ENCODE data around the gene MERTK.

Gene MERTK

GRCh38 chr2:112027767-112028166 lies 129.4 kb downstream of the MERTK start:
- H3K9me3 ChIP-seq (ENCODE audit: insufficient read depth, low read depth, low read length) = no peaks in the 10 kb centered on the region
- H3K9ac ChIP-seq (ENCODE audit: low read depth, low read length, poor library complexity, severe bottlenecking) = no peak overlapping the region
- H3K27me3 ChIP-seq (ENCODE audit: insufficient read depth, low read length, poor library complexity, severe bottlenecking) = no peaks in the 10 kb centered on the region
- H3K9me2 ChIP-seq (replicated peaks; ENCODE audit: low read depth, low read length) = no peaks in the 10 kb centered on the region
- no peaks in the 10 kb centered on the region for H3K36me3 ChIP-seq (ENCODE audit: insufficient read depth, low read length)
- H3F3A ChIP-seq (ENCODE audit: low read depth) = no peaks in the 10 kb centered on the region
- no peak overlapping the region for H3K4me3 ChIP-seq (ENCODE audit: low read length, poor library complexity, severe bottlenecking)
- TF ChIP-seq CTCF (conservative IDR thresholded peaks at IDR 0.05; ENCODE audit: low read length) (no peak), EZH2phosphoT487 (IDR thresholded peaks at IDR 0.05; ENCODE audit: borderline replicate concordance) (no peak)
- no peak overlapping the region for H3K4me2 ChIP-seq (ENCODE audit: low read depth, low read length, poor library complexity, severe bottlenecking)
- H3K4me1 ChIP-seq (ENCODE audit: insufficient read depth, low read length, poor library complexity, severe bottlenecking) = peaks cover 10% of the 10 kb centered on the region
- no peaks in the 10 kb centered on the region for H4K20me1 ChIP-seq (ENCODE audit: insufficient read depth, low read length, poor library complexity, severe bottlenecking)
- H3K79me2 ChIP-seq (ENCODE audit: insufficient read depth, low read length) = no peaks in the 10 kb centered on the region
- H2AFZ ChIP-seq (ENCODE audit: low read length) = no peak overlapping the region

- H3K36me3 ChIP-seq (ENCODE audit: insufficient read depth, low read length) = no peaks in the 10 kb centered on the region
- no peak overlapping the region for H3K4me3 ChIP-seq (ENCODE audit: low read length, poor library complexity, severe bottlenecking)
- no peak overlapping the region for H2AFZ ChIP-seq (ENCODE audit: low read length)
- no peaks in the 10 kb centered on the region for H3K27me3 ChIP-seq (ENCODE audit: insufficient read depth, low read length, poor library complexity, severe bottlenecking)
- no peaks in the 10 kb centered on the region for H3K9me2 ChIP-seq (replicated peaks; ENCODE audit: low read depth, low read length)
- no peak for TF ChIP-seq EZH2phosphoT487 (IDR thresholded peaks at IDR 0.05; ENCODE audit: borderline replicate concordance)
- no peak for TF ChIP-seq CTCF (conservative IDR thresholded peaks at IDR 0.05; ENCODE audit: low read length)
- H3K4me1 ChIP-seq (ENCODE audit: insufficient read depth, low read length, poor library complexity, severe bottlenecking) = peaks cover 10% of the 10 kb centered on the region
- no peak overlapping the region for H3K4me2 ChIP-seq (ENCODE audit: low read depth, low read length, poor library complexity, severe bottlenecking)
- no peak overlapping the region for H3K9ac ChIP-seq (ENCODE audit: low read depth, low read length, poor library complexity, severe bottlenecking)
- no peaks in the 10 kb centered on the region for H3F3A ChIP-seq (ENCODE audit: low read depth)
- H4K20me1 ChIP-seq (ENCODE audit: insufficient read depth, low read length, poor library complexity, severe bottlenecking) = no peaks in the 10 kb centered on the region
- no peaks in the 10 kb centered on the region for H3K9me3 ChIP-seq (ENCODE audit: insufficient read depth, low read depth, low read length)
- no peaks in the 10 kb centered on the region for H3K79me2 ChIP-seq (ENCODE audit: insufficient read depth, low read length)
Measured at GRCh38 chr2:112029164-112029563, 130.8 kb downstream of the MERTK start.

- H3K4me2 ChIP-seq (ENCODE audit: low read depth, low read length, poor library complexity, severe bottlenecking) = no peak overlapping the region
- no peaks in the 10 kb centered on the region for H3K9me2 ChIP-seq (replicated peaks; ENCODE audit: low read depth, low read length)
- peaks cover 10% of the 10 kb centered on the region for H3K4me1 ChIP-seq (ENCODE audit: insufficient read depth, low read length, poor library complexity, severe bottlenecking)
- no peaks in the 10 kb centered on the region for H3K79me2 ChIP-seq (ENCODE audit: insufficient read depth, low read length)
- no peaks in the 10 kb centered on the region; the same call in 1 of the 2 replicates for H3K9me3 ChIP-seq (ENCODE audit: insufficient read depth, low read depth, low read length)
- no peaks in the 10 kb centered on the region for H3K36me3 ChIP-seq (ENCODE audit: insufficient read depth, low read length)
- H3K9ac ChIP-seq (ENCODE audit: low read depth, low read length, poor library complexity, severe bottlenecking) = peak overlapping the region; percentile 36
- H3K4me3 ChIP-seq (ENCODE audit: low read length, poor library complexity, severe bottlenecking) = no peak overlapping the region
- H2AFZ ChIP-seq (ENCODE audit: low read length) = no peak overlapping the region
- no peaks in the 10 kb centered on the region for H3F3A ChIP-seq (ENCODE audit: low read depth)
- TF ChIP-seq CTCF (conservative IDR thresholded peaks at IDR 0.05; ENCODE audit: low read length) = no peak
- TF ChIP-seq EZH2phosphoT487 (IDR thresholded peaks at IDR 0.05; ENCODE audit: borderline replicate concordance) = no peak
- H3K27me3 ChIP-seq (ENCODE audit: insufficient read depth, low read length, poor library complexity, severe bottlenecking) = no peaks in the 10 kb centered on the region
- no peaks in the 10 kb centered on the region for H4K20me1 ChIP-seq (ENCODE audit: insufficient read depth, low read length, poor library complexity, severe bottlenecking)
Measured at GRCh38 chr2:112031473-112032223, 133.2 kb downstream of the MERTK start.

Measured in Loucy (cell line).